SIG-M5 treated with dmso at 0.1 percent for 504 hours (cell line): ENCODE data around the gene ALPG.
"Not testable (repeated sequence)": the region's sequence is repeated elsewhere in the genome, so short reads cannot be mapped to it uniquely, and the experiment has no call there.

ENCODE experiments used
- DNase-seq: peaks from one replicate; lab custom pipeline; 2025; ENCODE audit not compliant: unreplicated experiment; lab: John Stamatoyannopoulos, UW

The ALPG gene

GRCh38 chr2:232406556-232407310 lies at the start of gene ALPG:
TSS of gene ALPG (plus strand) at chr2:232406844. CDS start at chr2:232406895, 51 bp downstream.
- DNase-seq = no peak

GRCh38 chr2:232361646-232362045 lies 45.0 kb upstream of the ALPG start:
- no peak for DNase-seq

- DNase-seq = no peak
Observed at GRCh38 chr2:232362174-232362900, 44.3 kb upstream of the ALPG start.

- not testable (repeated sequence) for DNase-seq
Observed at GRCh38 chr2:232363064-232363783, 43.4 kb upstream of the ALPG start.

GRCh38 chr2:232363784-232364615 lies 42.6 kb upstream of the ALPG start:
- DNase-seq = no peak

GRCh38 chr2:232364806-232365594 lies 41.6 kb upstream of the ALPG start:
- DNase-seq = not testable (repeated sequence)

GRCh38 chr2:232365621-232366321 lies 40.9 kb upstream of the ALPG start:
- no peak for DNase-seq

GRCh38 chr2:232366461-232366860 lies 40.2 kb upstream of the ALPG start:
- DNase-seq = not testable (repeated sequence)

- DNase-seq = no peak
Observed at GRCh38 chr2:232367016-232367415, 39.6 kb upstream of the ALPG start.

- no peak for DNase-seq
Observed at GRCh38 chr2:232367591-232368233, 38.9 kb upstream of the ALPG start.

- no peak for DNase-seq
Observed at GRCh38 chr2:232368311-232368731, 38.3 kb upstream of the ALPG start.

GRCh38 chr2:232369126-232369951 lies 37.3 kb upstream of the ALPG start:
- no peak for DNase-seq

GRCh38 chr2:232370007-232370406 lies 36.6 kb upstream of the ALPG start:
- not testable (repeated sequence) for DNase-seq

- DNase-seq = peak; percentile 92
Observed at GRCh38 chr2:232372231-232373208, 34.1 kb upstream of the ALPG start.

GRCh38 chr2:232374356-232374755 lies 32.3 kb upstream of the ALPG start:
- DNase-seq = no peak

- no peak for DNase-seq
Observed at GRCh38 chr2:232375164-232375563, 31.5 kb upstream of the ALPG start.

- DNase-seq = no peak
Observed at GRCh38 chr2:232376260-232376659, 30.4 kb upstream of the ALPG start.
